ENCODE data around the gene KRT35.

DNA sequence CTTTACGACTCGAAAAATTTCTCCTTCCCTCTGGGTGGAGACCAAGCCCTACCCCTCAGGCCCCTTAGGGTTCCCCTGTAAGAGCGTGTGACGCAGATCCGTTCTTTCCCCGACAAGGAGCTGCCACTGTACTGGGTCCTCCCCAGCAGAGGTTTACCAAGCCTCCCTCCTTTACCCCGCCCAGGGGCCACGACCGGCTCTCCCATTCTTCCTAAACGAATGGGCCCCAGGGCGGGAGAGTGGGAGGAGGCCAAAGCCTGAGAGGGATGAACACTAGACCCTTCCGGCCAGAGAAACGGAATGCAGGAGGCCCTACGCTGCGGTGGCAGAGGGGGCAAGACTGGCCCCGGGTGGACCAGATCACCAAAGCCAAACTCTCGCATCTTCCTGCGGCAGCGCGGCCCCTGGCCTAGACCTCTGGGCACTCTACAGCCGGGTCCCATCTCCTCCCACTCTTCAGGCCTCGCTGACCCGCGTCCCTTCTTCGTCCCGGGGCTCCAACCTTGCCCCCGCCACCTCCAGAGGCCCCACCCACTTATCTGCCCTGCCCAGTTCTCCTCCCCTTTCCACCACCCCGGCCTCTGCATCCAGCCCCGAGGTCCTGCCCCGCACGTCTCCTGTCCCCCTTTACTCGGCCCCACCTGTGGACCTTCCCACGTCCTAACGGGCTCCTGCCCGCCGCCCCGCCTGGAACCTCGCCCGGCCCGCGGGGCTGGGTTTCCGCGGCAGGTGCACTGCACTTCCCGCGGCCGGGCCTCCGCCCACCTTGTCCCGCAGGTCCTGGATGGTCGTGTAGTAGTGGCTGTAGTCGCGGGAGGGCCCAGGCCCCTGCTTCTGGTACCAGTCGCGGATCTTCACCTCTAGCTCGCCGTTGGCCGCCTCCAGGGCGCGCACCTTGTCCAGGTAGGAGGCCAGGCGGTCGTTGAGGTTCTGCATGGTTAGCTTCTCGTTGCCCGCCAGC is 46.4 kb upstream of the KRT35 start:
- TF ChIP-seq EZH2 (IDR thresholded peaks at IDR 0.05; ENCODE audit: insufficient read depth, poor library complexity, severe bottlenecking) = peak; percentile 52
- no peak for TF ChIP-seq EZH2phosphoT487 (IDR thresholded peaks at IDR 0.05; ENCODE audit: insufficient read depth, low read depth)
